Peyer's patch (tissue), 4 donors: Measurements from ENCODE around the gene SMO.

Experiments
- POLR2A ChIP-seq, 2 donors: fragments of 450-650 bp; IDR thresholded peaks; one replicate each; pipeline ENCODE4 v1.5.1; 2017; ENCODE audit warnings: antibody characterized with exemption in 2 of 2, mild to moderate bottlenecking in 2 of 2, moderate library complexity in 2 of 2
- TF ChIP-seq, protein P1 (sequence below), 6 experiments: fragments of 450-650 bp in 4 of 6; fragments of 200-600 bp in 2 of 6; sonication (generic) in 1 of 6; IDR thresholded peaks; one replicate each; pipeline ENCODE4 v1.5.1; 2017 to 2019; ENCODE audit warnings: antibody characterized with exemption in 6 of 6, mild to moderate bottlenecking in 3 of 6, moderate library complexity in 1 of 6

DNA sequence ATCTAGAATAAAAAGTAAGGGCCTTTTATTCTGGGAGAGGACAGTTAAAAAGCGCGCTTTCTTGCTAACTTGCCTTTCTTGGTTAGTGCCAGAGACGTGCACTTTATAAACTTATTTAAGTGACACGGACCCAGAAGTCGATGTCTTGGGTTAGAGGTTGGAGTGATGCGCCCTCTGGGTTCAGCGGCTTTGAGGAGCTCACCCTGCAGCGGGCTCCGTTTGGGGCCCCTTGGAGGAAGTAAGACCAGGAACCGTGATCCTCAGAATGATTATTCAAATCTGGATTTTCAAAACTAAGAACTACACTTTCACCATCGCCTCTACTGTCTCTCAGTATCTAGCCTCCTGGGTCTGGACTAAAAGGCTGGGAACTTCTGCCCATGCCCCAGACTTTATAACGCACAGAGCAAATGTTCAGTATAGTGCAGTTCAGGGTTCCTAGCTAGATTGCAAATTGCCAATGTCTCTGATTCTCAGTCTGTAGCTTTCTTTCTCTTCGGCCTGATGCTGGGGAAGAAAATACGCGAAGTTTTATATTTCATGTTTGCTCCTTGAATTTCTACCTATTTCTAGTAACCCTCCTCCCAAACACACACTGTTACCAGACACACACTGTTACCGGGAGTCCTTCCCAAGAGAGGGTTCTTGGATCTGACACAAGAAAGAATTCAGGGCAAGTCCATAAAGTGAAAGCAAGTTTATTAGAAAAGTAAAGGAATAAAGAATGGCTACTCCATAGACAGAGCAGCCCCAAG, 18.6 kb upstream of the SMO start:
- TF ChIP-seq, protein P1, sequence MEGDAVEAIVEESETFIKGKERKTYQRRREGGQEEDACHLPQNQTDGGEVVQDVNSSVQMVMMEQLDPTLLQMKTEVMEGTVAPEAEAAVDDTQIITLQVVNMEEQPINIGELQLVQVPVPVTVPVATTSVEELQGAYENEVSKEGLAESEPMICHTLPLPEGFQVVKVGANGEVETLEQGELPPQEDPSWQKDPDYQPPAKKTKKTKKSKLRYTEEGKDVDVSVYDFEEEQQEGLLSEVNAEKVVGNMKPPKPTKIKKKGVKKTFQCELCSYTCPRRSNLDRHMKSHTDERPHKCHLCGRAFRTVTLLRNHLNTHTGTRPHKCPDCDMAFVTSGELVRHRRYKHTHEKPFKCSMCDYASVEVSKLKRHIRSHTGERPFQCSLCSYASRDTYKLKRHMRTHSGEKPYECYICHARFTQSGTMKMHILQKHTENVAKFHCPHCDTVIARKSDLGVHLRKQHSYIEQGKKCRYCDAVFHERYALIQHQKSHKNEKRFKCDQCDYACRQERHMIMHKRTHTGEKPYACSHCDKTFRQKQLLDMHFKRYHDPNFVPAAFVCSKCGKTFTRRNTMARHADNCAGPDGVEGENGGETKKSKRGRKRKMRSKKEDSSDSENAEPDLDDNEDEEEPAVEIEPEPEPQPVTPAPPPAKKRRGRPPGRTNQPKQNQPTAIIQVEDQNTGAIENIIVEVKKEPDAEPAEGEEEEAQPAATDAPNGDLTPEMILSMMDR (IDR thresholded peaks at IDR 0.05), result no peak
- no peak for TF ChIP-seq POLR2A (IDR thresholded peaks at IDR 0.05)
